Mesodermal cell (in vitro differentiated cells): ENCODE measurements around the gene FBLN5.

Source experiments
- H3K27ac ChIP-seq: 2 replicates; pipeline ENCODE4 v1.7.0; 2013; ENCODE audit warnings: mild to moderate bottlenecking, low read depth, low read length, moderate library complexity; ENCODE audit not compliant: severe bottlenecking
- H3K36me3 ChIP-seq: 2 replicates; pipeline ENCODE4 v1.7.1; 2013; ENCODE audit warnings: mild to moderate bottlenecking, low read length, moderate library complexity; ENCODE audit not compliant: control insufficient read depth, insufficient read depth
- H3K4me1 ChIP-seq: one replicate; pipeline ENCODE4 v1.7.1; 2013; ENCODE audit warnings: mild to moderate bottlenecking, low read length; ENCODE audit not compliant: insufficient read depth, control insufficient read depth, poor library complexity, severe bottlenecking
- H3K4me3 ChIP-seq: 2 replicates; pipeline ENCODE4 v1.7.0; 2013; ENCODE audit warnings: low read length, control low read depth, mild to moderate bottlenecking; ENCODE audit not compliant: insufficient read depth, poor library complexity, severe bottlenecking; ENCODE audit errors: extremely low read depth
- H3K9me3 ChIP-seq: 2 replicates; pipeline ENCODE4 v1.7.1; 2013; ENCODE audit warnings: mild to moderate bottlenecking, low read length, moderate library complexity; ENCODE audit not compliant: control insufficient read depth
- WGBS, 2 experiments: methylation state at CpG; one replicate each; pipeline ENCODE4 v1.1.5; 2013; ENCODE audit warnings: missing lambda C conversion rate in 2 of 2; ENCODE audit not compliant: insufficient coverage in 2 of 2; 5-methylcytosine and 5-hydroxymethylcytosine counted together

The FBLN5 gene

GRCh38 chr14:91945751-91946621 lies 1.5 kb downstream of the FBLN5 start:
- Histone ChIP-seq H3K9me3 (no peaks in the 10 kb centered on the region), H3K36me3 (no peaks in the 10 kb centered on the region), H3K4me1 (peaks cover 4% of the 10 kb centered on the region), H3K4me3 (no peak overlapping the region), H3K27ac (no peak overlapping the region)
- 72 to 80% methylated on average over 5 to 7 of the region's 10 CpGs for WGBS, 2 experiments

- H3K27ac ChIP-seq, result no peak overlapping the region
- no peaks in the 10 kb centered on the region for H3K9me3 ChIP-seq
- H3K4me3 ChIP-seq, result no peak overlapping the region
- no peaks in the 10 kb centered on the region for H3K36me3 ChIP-seq
- WGBS, 2 experiments, result 96 to 100% methylated on average over 1 to 4 of the region's 9 CpGs
- peaks cover under 1% of the 10 kb centered on the region for H3K4me1 ChIP-seq
These were observed 4.5 kb downstream of the FBLN5 start for GRCh38 chr14:91942946-91943345.

- no CpG with 5 or more reads among the region's 1 CpG for WGBS, 2 experiments
- no peaks in the 10 kb centered on the region for H3K9me3 ChIP-seq
These were observed 5.4 kb downstream of the FBLN5 start for GRCh38 chr14:91942128-91942527.

GRCh38 chr14:91940209-91940608 lies 7.3 kb downstream of the FBLN5 start:
- no peak overlapping the region for H3K27ac ChIP-seq
- H3K4me1 ChIP-seq, result no peaks in the 10 kb centered on the region
- WGBS, 2 experiments, result 100% methylated on average over 1 of the region's 3 CpGs; no CpG with 5 or more reads in 1 of the 2 experiments
- H3K4me3 ChIP-seq, result no peak overlapping the region
- H3K9me3 ChIP-seq, result no peaks in the 10 kb centered on the region
- H3K36me3 ChIP-seq, result no peaks in the 10 kb centered on the region

More at GRCh38 chr14:91942128-91942527, 5.4 kb downstream of the FBLN5 start:
- no peaks in the 10 kb centered on the region for H3K36me3 ChIP-seq
- H3K27ac ChIP-seq, result no peak overlapping the region
- H3K4me1 ChIP-seq, result no peaks in the 10 kb centered on the region
- H3K4me3 ChIP-seq, result no peak overlapping the region

- Histone ChIP-seq H3K4me3 (no peak overlapping the region), H3K9me3 (no peaks in the 10 kb centered on the region), H3K36me3 (no peaks in the 10 kb centered on the region), H3K4me1 (no peaks in the 10 kb centered on the region), H3K27ac (no peak overlapping the region)
- 96 to 98% methylated on average over 5 to 6 of the region's 6 CpGs for WGBS, 2 experiments
These were observed 11.9 kb downstream of the FBLN5 start for GRCh38 chr14:91935586-91935985.

- H3K27ac ChIP-seq, result no peak overlapping the region
- peaks cover 1% of the 10 kb centered on the region for H3K4me1 ChIP-seq
- WGBS, 2 experiments, result 89 to 97% methylated on average over 5 to 6 of the region's 8 CpGs
- H3K36me3 ChIP-seq, result no peaks in the 10 kb centered on the region
- H3K9me3 ChIP-seq, result no peaks in the 10 kb centered on the region
- H3K4me3 ChIP-seq, result no peak overlapping the region
These were observed 12.8 kb downstream of the FBLN5 start for GRCh38 chr14:91934554-91935285.

- Histone ChIP-seq H3K36me3 (no peaks in the 10 kb centered on the region), H3K4me3 (no peak overlapping the region), H3K4me1 (peaks cover 3% of the 10 kb centered on the region), H3K27ac (no peak overlapping the region), H3K9me3 (no peaks in the 10 kb centered on the region)
- WGBS, 2 experiments, result 95% methylated on average over 6 to 9 of the region's 11 CpGs
These were observed 15.9 kb downstream of the FBLN5 start for GRCh38 chr14:91931478-91932088.

GRCh38 chr14:91929700-91930099 lies 17.8 kb downstream of the FBLN5 start:
- H3K9me3 ChIP-seq, result no peaks in the 10 kb centered on the region
- peaks cover 3% of the 10 kb centered on the region for H3K4me1 ChIP-seq
- H3K4me3 ChIP-seq, result no peak overlapping the region
- WGBS, 2 experiments, result 100% methylated on average over 2 of the region's 3 CpGs
- no peaks in the 10 kb centered on the region for H3K36me3 ChIP-seq
- H3K27ac ChIP-seq, result no peak overlapping the region

- 97 to 98% methylated on average over 4 of the region's 5 CpGs for WGBS, 2 experiments
- H3K36me3 ChIP-seq, result no peaks in the 10 kb centered on the region
- peaks cover 3% of the 10 kb centered on the region for H3K4me1 ChIP-seq
- no peak overlapping the region for H3K4me3 ChIP-seq
- H3K9me3 ChIP-seq, result no peaks in the 10 kb centered on the region
- no peak overlapping the region for H3K27ac ChIP-seq
These were observed 19.7 kb downstream of the FBLN5 start for GRCh38 chr14:91927800-91928199.

- H3K4me1 ChIP-seq, result peaks cover 3% of the 10 kb centered on the region
These were observed 20.3 kb downstream of the FBLN5 start for GRCh38 chr14:91927191-91927590.

More at GRCh38 chr14:91927191-91927590, 20.3 kb downstream of the FBLN5 start:
- Histone ChIP-seq H3K27ac (no peak overlapping the region), H3K9me3 (no peaks in the 10 kb centered on the region), H3K4me3 (no peak overlapping the region), H3K36me3 (no peaks in the 10 kb centered on the region)
- WGBS, 2 experiments, result 91 to 94% methylated on average over 3 of the region's 3 CpGs
